SK-N-MC (cell line): ENCODE results near the gene SDK1.

ENCODE experiments used
- EZH2 ChIP-seq: fragments of 200-600 bp; sonication (generic); IDR thresholded peaks from one replicate; pipeline ENCODE4 v1.6.1; 2017; ENCODE audit warnings: antibody characterized with exemption
- FOXP2 ChIP-seq: optimal IDR thresholded peaks from 2 replicates; pipeline ENCODE3; 2011; ENCODE audit warnings: mild to moderate bottlenecking, moderate library complexity; ENCODE audit not compliant: insufficient read depth; ENCODE audit errors: extremely low read length, control extremely low read depth
- POLR2AphosphoS5 ChIP-seq: IDR thresholded peaks from 2 replicates; pipeline ENCODE4 v1.6.1; 2012; ENCODE audit warnings: mild to moderate bottlenecking, low read depth, low read length, borderline replicate concordance

DNA sequence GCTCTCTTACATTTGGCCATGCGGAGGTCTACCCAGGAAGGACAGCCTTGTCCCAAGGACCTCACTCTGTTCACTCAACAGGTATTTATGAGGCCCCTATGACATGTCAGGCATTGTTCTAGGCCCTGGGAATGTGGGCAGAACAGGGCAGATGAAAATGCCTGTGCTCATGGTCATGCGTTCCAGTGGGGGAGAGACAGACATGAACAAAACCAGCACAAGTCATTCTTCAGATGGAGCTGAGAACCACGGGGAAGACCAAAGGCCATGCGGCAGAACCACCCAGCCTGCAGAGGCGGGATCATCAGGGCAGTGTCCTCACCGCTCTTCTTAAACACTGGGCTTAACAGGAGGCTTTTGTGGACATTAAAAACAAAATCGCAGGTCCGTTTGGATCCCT is 636.1 kb downstream of the SDK1 start:
- TF ChIP-seq POLR2AphosphoS5: no peak
- TF ChIP-seq EZH2: no peak
- no peak for TF ChIP-seq FOXP2
